MM.1S (cell line): Measurements from ENCODE around the gene C13orf42.

ENCODE experiments used
- DNase-seq: peaks from one replicate; pipeline ENCODE4 v3.0.0-alpha.2; 2015
- H2AFZ ChIP-seq: fragments of 300-600 bp; sonication (generic); 2 replicates; pipeline ENCODE4 v1.6.0; 2016; ENCODE audit warnings: antibody characterized with exemption, low read length
- H3F3A ChIP-seq: fragments of 300-600 bp; sonication (generic); 2 replicates; pipeline ENCODE4 v1.6.1; 2016; ENCODE audit warnings: mild to moderate bottlenecking, antibody characterized with exemption, low read length, moderate library complexity, mixed read lengths; ENCODE audit not compliant: insufficient read depth
- H3K27ac ChIP-seq: fragments of 300-600 bp; sonication (generic); 2 replicates; pipeline ENCODE4 v1.5.1; 2016; ENCODE audit warnings: mild to moderate bottlenecking, low read length
- H3K27me3 ChIP-seq: fragments of 300-600 bp; sonication (generic); replicated peaks from 2 replicates; pipeline ENCODE4 v1.6.0; 2016; ENCODE audit warnings: low read length; ENCODE audit not compliant: insufficient read depth
- H3K36me3 ChIP-seq: fragments of 300-600 bp; sonication (generic); replicated peaks from 2 replicates; pipeline ENCODE4 v1.6.1; 2016; ENCODE audit warnings: mild to moderate bottlenecking, low read length, mixed read lengths; ENCODE audit not compliant: insufficient read depth
- H3K4me1 ChIP-seq: fragments of 300-600 bp; sonication (generic); 2 replicates; pipeline ENCODE4 v1.6.1; 2016; ENCODE audit warnings: low read length, mixed read lengths
- H3K4me2 ChIP-seq: fragments of 300-600 bp; sonication (generic); 2 replicates; pipeline ENCODE4 v1.6.0; 2016; ENCODE audit warnings: low read depth, low read length
- H3K4me3 ChIP-seq: fragments of 300-600 bp; sonication (generic); 2 replicates; pipeline ENCODE4 v1.5.1; 2016; ENCODE audit warnings: low read length, mixed read lengths
- H3K79me2 ChIP-seq: fragments of 300-600 bp; sonication (generic); 2 replicates; pipeline ENCODE4 v1.6.1; 2016; ENCODE audit warnings: mixed run types, low read length, mixed read lengths
- H3K9ac ChIP-seq: fragments of 300-600 bp; sonication (generic); 2 replicates; pipeline ENCODE4 v1.6.1; 2016; ENCODE audit warnings: low read length, mixed read lengths
- H3K9me2 ChIP-seq: fragments of 300-600 bp; sonication (generic); replicated peaks from 2 replicates; pipeline ENCODE4 v1.6.1; 2016; ENCODE audit warnings: mild to moderate bottlenecking, low read length, mixed read lengths; ENCODE audit not compliant: insufficient read depth
- H3K9me3 ChIP-seq: fragments of 300-600 bp; sonication (generic); replicated peaks from 2 replicates; pipeline ENCODE4 v1.6.1; 2016; ENCODE audit warnings: mild to moderate bottlenecking, low read length, mixed read lengths; ENCODE audit not compliant: insufficient read depth
- H4K20me1 ChIP-seq: fragments of 300-600 bp; sonication (generic); 2 replicates; pipeline ENCODE4 v1.6.1; 2016; ENCODE audit warnings: mild to moderate bottlenecking, low read length, moderate library complexity, mixed read lengths; ENCODE audit not compliant: insufficient read depth
- EZH2 ChIP-seq: fragments of 300-600 bp; sonication (generic); optimal IDR thresholded peaks from 2 replicates; pipeline ENCODE3; 2017; ENCODE audit warnings: low read depth, mild to moderate bottlenecking, antibody characterized with exemption, low read length, mixed read lengths
- EZH2phosphoT487 ChIP-seq: fragments of 300-600 bp; sonication (generic); IDR thresholded peaks from 2 replicates; pipeline ENCODE4 v1.6.1; 2018; ENCODE audit warnings: antibody characterized with exemption, low read length
- TF ChIP-seq, protein P1 (sequence below): fragments of 300-600 bp; sonication (generic); IDR thresholded peaks from 2 replicates; pipeline ENCODE4 v1.5.1; 2016; ENCODE audit warnings: antibody characterized with exemption, low read length, mixed read lengths

Gene C13orf42

DNA sequence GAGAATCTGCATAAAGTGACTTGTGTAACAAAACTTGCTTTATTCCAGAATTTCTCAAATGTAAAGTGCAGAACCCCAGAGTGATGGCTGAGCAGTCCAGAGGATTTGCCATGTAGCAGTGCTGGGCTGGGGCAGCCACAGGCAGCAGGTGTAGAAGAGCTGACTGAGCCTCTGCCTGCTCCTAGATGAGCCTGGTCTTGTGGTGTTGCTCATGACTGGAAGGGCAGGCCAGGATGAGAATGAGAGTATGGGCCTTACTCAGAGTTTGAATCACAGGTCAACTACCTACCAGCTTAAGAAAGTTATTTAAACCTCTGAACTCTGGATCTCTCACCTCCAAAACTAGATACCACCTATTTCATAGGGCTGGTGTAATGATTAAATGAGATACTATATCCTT is 2.9 kb upstream of the C13orf42 start:
- DNase-seq: no peak
- H3K27me3 ChIP-seq: no peaks in the 10 kb centered on the region
- H3K27ac ChIP-seq: no peak overlapping the region
- H3K9me2 ChIP-seq: no peaks in the 10 kb centered on the region
- H3K9ac ChIP-seq: no peak overlapping the region
- H3K4me3 ChIP-seq: no peak overlapping the region
- H3K4me2 ChIP-seq: no peak overlapping the region
- H3K4me1 ChIP-seq: no peaks in the 10 kb centered on the region
- no peaks in the 10 kb centered on the region for H3K36me3 ChIP-seq
- TF ChIP-seq, protein P1, sequence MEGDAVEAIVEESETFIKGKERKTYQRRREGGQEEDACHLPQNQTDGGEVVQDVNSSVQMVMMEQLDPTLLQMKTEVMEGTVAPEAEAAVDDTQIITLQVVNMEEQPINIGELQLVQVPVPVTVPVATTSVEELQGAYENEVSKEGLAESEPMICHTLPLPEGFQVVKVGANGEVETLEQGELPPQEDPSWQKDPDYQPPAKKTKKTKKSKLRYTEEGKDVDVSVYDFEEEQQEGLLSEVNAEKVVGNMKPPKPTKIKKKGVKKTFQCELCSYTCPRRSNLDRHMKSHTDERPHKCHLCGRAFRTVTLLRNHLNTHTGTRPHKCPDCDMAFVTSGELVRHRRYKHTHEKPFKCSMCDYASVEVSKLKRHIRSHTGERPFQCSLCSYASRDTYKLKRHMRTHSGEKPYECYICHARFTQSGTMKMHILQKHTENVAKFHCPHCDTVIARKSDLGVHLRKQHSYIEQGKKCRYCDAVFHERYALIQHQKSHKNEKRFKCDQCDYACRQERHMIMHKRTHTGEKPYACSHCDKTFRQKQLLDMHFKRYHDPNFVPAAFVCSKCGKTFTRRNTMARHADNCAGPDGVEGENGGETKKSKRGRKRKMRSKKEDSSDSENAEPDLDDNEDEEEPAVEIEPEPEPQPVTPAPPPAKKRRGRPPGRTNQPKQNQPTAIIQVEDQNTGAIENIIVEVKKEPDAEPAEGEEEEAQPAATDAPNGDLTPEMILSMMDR: no peak
- TF ChIP-seq EZH2phosphoT487 (no peak), EZH2 (no peak)
- no peaks in the 10 kb centered on the region for H4K20me1 ChIP-seq
- no peak overlapping the region for H2AFZ ChIP-seq
- H3K9me3 ChIP-seq: no peaks in the 10 kb centered on the region
- H3K79me2 ChIP-seq: no peaks in the 10 kb centered on the region
- H3F3A ChIP-seq: no peaks in the 10 kb centered on the region

DNA sequence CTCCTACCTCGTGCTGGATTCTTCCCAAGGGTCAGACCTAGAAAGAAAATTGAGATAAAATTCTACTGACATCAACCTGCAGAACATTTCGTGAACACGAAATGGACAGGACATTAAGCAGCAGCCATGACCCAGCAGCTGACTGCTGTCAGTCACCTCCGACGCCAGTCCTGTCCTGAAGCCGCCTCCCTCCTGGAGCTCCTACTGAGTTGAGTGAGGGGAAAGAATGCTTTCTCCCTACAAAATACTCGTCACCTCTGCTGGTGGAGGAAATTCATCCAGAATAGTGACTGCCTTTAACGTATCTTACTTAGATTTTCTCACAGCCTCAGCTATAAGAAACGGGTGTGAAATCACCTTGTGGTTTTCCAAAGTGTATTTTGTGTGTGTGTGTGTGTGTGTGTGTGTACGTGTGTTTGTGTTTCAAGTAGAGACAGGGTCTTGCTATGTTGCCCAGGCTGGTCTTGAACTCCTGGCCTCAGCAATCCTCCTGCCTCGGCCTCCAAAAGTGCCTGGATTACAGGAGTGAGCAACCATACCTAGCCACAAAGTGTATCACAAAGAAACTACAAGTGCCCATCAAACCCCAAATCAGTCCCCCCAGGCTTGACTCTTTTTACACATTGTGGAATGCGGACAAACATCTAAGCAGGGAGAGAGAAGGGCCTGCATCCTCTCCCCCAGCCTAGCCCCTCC is 2.3 kb upstream of the C13orf42 start:
- no peaks in the 10 kb centered on the region for H4K20me1 ChIP-seq
- TF ChIP-seq, protein P1: no peak
- no peak for TF ChIP-seq EZH2
- no peak for TF ChIP-seq EZH2phosphoT487
- H3K4me3 ChIP-seq: no peak overlapping the region
- no peaks in the 10 kb centered on the region for H3K36me3 ChIP-seq
- H3F3A ChIP-seq: no peaks in the 10 kb centered on the region
- no peaks in the 10 kb centered on the region for H3K4me1 ChIP-seq
- no peak overlapping the region for H2AFZ ChIP-seq
- no peaks in the 10 kb centered on the region for H3K27me3 ChIP-seq
- no peaks in the 10 kb centered on the region for H3K79me2 ChIP-seq
- no peaks in the 10 kb centered on the region for H3K9me3 ChIP-seq
- no peaks in the 10 kb centered on the region for H3K9me2 ChIP-seq
- no peak overlapping the region for H3K4me2 ChIP-seq
- H3K9ac ChIP-seq: no peak overlapping the region
- DNase-seq: no peak
- H3K27ac ChIP-seq: no peak overlapping the region

GRCh38 chr13:51112771-51113170 is 1.7 kb upstream of the C13orf42 start:
- Histone ChIP-seq H2AFZ (no peak overlapping the region), H3K79me2 (no peaks in the 10 kb centered on the region), H3K9me2 (no peaks in the 10 kb centered on the region), H3K9ac (no peak overlapping the region), H3K27ac (no peak overlapping the region), H3K4me3 (no peak overlapping the region), H3K27me3 (no peaks in the 10 kb centered on the region), H3K36me3 (no peaks in the 10 kb centered on the region), H3F3A (no peaks in the 10 kb centered on the region), H4K20me1 (no peaks in the 10 kb centered on the region), H3K4me2 (no peak overlapping the region), H3K4me1 (no peaks in the 10 kb centered on the region), H3K9me3 (no peaks in the 10 kb centered on the region)
- TF ChIP-seq, protein P1: no peak
- TF ChIP-seq EZH2phosphoT487: no peak
- TF ChIP-seq EZH2: no peak
- DNase-seq: no peak
